Left cardiac atrium (tissue), 4 donors: ENCODE data around the gene UNC5A. TPM values are rescaled to one million over a fixed set of nuclear protein-coding genes. Genes with fewer than 3 reads are reported as not detected.

Experiments
- ATAC-seq, 2 donors: fragments of 200-7000 bp; cut with Tn5 transposase; one replicate each; pipeline ENCODE4 v1.9.1; 2020; ENCODE audit warnings: mild to moderate bottlenecking in 2 of 2, moderate library complexity in 2 of 2
- DNase-seq: peaks from one replicate; pipeline ENCODE4 v3.0.0-alpha.2; 2020
- intact Hi-C, 2 donors: fragments of 100-400 bp; cut with DNase I; formaldehyde crosslinking; loops; one replicate each; pipeline versions ENCODE4 v1.14.1 to v1.15.1; 2022 to 2023
- total RNA-seq, 2 donors: library from RNA; stranded (reverse); fragmentation: NEBNext Ultra II Directional; extraction: Animal tissue kit (Norgen Biotek cat#: 25700); gene quantifications; one replicate each; pipeline ENCODE4 v1.2.1, GENCODE V29; 2021
- donor health status: DM: no; HTN: yes; CAD: no.
- donor health status: DM: no; HTN: yes; CAD: no; lungs with severe emphysema.
- donor health status: DM: yes; HTN: yes; CAD: no.
- donor health status: Dilated cardiomyopathy.

The UNC5A gene
- total RNA-seq, 2 donors from 2014 or later, result 0.35 to 0.50 TPM

GRCh38 chr5:176830995-176831423, 20.6 kb downstream of the UNC5A start:
- ATAC-seq, result no peak
- DNase-seq, result no peak
- intact Hi-C loops, result no loop called here

GRCh38 chr5:176831425-176831824, 21.1 kb downstream of the UNC5A start:
- DNase-seq (no peak), ATAC-seq (no peak)
- intact Hi-C loops, result no loop called here

GRCh38 chr5:176832162-176832561, 21.8 kb downstream of the UNC5A start:
- no peak for ATAC-seq
- intact Hi-C loops, result no loop called here
- DNase-seq, result no peak

GRCh38 chr5:176833286-176833685, 22.9 kb downstream of the UNC5A start:
- DNase-seq (no peak), ATAC-seq (no peak)
- intact Hi-C loops, result no loop called here

- DNase-seq (no peak), ATAC-seq (no peak)
- intact Hi-C loops, result no loop called here
These were observed 25.6 kb downstream of the UNC5A start for GRCh38 chr5:176835918-176836317.

GRCh38 chr5:176836811-176837706, 26.7 kb downstream of the UNC5A start:
- intact Hi-C loops, result no loop called here
- DNase-seq, result no peak
- ATAC-seq, result no peak

GRCh38 chr5:176837707-176838115, 27.4 kb downstream of the UNC5A start:
- DNase-seq (peak; percentile 95), ATAC-seq (peak; percentile 95 to 99)
- intact Hi-C loops, result no loop called here

GRCh38 chr5:176843673-176844072, 33.3 kb downstream of the UNC5A start:
- DNase-seq (no peak), ATAC-seq (no peak)
- intact Hi-C loops, result no loop called here

- intact Hi-C loops, result no loop called here
- ATAC-seq, result no peak
- no peak for DNase-seq
These were observed 33.9 kb downstream of the UNC5A start for GRCh38 chr5:176844281-176844680.

- DNase-seq (no peak), ATAC-seq (no peak)
- intact Hi-C loops, result no loop called here
These were observed 34.5 kb downstream of the UNC5A start for GRCh38 chr5:176844706-176845391.

GRCh38 chr5:176845392-176845713, 35.0 kb downstream of the UNC5A start:
- DNase-seq (no peak), ATAC-seq (no peak)
- intact Hi-C loops, result no loop called here

GRCh38 chr5:176846335-176847140, 36.2 kb downstream of the UNC5A start:
- intact Hi-C loops, result no loop called here
- DNase-seq (no peak), ATAC-seq (no peak)

- DNase-seq (no peak), ATAC-seq (no peak)
- intact Hi-C loops, result no loop called here
These were observed 36.8 kb downstream of the UNC5A start for GRCh38 chr5:176847148-176847547.

GRCh38 chr5:176847726-176848290, 37.4 kb downstream of the UNC5A start:
- intact Hi-C loops, result no loop called here
- ATAC-seq (no peak), DNase-seq (no peak)

- intact Hi-C loops, result no loop called here
- ATAC-seq (no peak), DNase-seq (no peak)
These were observed 38.3 kb downstream of the UNC5A start for GRCh38 chr5:176848651-176849050.

GRCh38 chr5:176849611-176850227, 39.4 kb downstream of the UNC5A start:
- intact Hi-C loops, result no loop called here
- DNase-seq (no peak), ATAC-seq (no peak)

GRCh38 chr5:176850371-176851245, 40.2 kb downstream of the UNC5A start:
- ATAC-seq (no peak), DNase-seq (no peak)
- intact Hi-C loops, result no loop called here

- ATAC-seq (no peak), DNase-seq (no peak)
- intact Hi-C loops, result no loop called here
These were observed 41.0 kb downstream of the UNC5A start for GRCh38 chr5:176851380-176851779.
